ENCODE data around the gene PNLDC1.

The PNLDC1 gene

DNA sequence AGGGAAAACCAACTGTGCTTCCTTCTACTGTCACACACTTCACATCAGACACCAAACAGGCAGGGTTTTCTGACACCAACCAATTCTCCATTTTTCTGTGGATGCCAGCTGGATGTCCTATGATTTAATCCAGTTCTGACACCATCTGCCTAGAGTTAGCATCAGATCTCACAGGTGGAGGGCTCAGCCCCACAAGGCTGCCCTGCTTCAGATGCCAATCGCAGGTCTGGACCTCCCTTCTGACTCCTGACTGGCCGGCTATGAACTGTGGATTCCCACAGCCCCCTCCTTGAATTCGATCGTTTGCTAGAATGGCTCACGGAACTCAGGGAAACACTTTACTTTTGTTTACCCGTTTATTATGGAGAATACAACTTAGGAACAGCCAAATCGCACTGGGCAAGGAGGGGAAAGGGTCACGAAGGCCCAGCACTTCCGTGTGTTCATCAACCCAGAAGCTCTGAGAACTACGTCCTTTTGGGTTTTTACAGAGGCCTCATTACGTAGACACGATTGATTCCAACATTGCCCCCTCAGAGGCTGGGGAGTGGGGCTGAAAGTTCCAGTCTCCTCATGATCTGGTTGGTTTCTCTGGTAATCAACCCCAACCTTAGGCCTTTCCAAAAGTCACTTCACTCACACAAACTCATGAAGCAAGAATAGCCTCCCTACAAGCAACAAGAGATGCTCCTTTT lies 65.3 kb downstream of the PNLDC1 start:
- no peak overlapping the region for H3K4me3 Mint-ChIP-seq
- peaks cover 9% of the 10 kb centered on the region for H3K4me1 Mint-ChIP-seq (ENCODE audit: low read depth)
- H3K36me3 Mint-ChIP-seq (ENCODE audit: low read depth) = no peaks in the 10 kb centered on the region
- no peak overlapping the region for H3K27ac Mint-ChIP-seq
- no peaks in the 10 kb centered on the region for H3K9me3 Mint-ChIP-seq
- DNase-seq (ENCODE audit: low spot score) = no peak
- H3K27me3 Mint-ChIP-seq (ENCODE audit: low read depth) = peaks cover 15% of the 10 kb centered on the region

DNA sequence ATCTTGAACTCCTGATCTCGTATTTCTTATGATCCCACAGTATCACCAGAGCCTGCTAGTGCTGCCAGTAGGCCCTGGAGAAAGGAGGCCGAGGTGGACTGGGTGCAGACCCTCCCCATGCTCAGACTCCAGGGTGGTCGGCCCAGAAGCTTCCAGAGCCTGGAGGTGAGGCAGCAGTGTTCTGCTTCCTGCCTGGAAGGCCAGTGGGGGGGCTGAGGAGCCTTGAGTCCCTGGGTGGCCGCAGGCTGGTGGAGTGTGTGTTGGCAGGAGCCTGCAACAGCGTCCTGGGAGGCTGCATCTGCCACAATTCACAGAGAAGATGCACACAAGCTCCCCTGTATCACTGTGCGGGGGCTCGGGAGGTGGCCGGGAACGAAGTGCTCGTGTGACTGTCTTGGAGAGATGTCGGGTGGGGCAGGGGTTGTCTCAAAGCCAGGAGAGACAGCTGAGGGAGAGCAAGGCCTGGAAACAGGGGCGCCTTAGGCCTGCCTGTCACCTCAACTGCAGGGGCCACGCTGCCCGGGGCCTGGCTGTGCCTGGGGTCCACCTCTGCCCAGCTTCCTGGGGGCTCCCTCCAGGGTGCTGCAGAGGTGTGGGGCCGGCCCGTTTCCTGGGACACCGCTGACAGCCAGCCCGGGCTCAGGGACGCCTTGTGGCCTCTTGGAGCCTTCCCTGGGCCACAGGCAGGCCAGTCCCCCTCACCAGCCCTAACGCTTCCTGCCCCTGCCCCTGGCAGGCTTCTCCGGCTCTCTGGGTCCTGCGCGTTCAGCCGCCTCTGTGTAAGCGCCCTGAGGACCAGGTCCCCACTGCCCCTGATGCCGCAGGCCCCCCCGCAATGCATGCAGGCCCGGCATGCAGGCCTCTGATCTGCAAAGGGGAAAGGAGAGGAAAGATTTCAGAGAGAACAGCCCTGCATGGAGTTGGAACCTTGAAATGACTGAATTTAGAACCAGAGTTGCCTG lies 66.5 kb downstream of the PNLDC1 start:
- Mint-ChIP-seq H3K36me3 (ENCODE audit: low read depth) (no peaks in the 10 kb centered on the region), H3K27ac (no peak overlapping the region)

More for the DNA sequence above, 66.5 kb downstream of the PNLDC1 start:
- Mint-ChIP-seq H3K27me3 (ENCODE audit: low read depth) (peaks cover 10% of the 10 kb centered on the region), H3K4me1 (ENCODE audit: low read depth) (peaks cover 9% of the 10 kb centered on the region), H3K9me3 (no peaks in the 10 kb centered on the region), H3K4me3 (no peak overlapping the region)
- DNase-seq (ENCODE audit: low spot score) = no peak
